K562 (cell line): ENCODE data around the gene XPR1. TPM values are rescaled to one million over a fixed set of nuclear protein-coding genes. Genes with fewer than 3 reads are reported as not detected.

ENCODE experiments used
- EP400 ChIP-seq: fragments of 450-650 bp; IDR thresholded peaks from 2 replicates; pipeline ENCODE4 v1.6.1; 2017; ENCODE audit warnings: antibody characterized with exemption, mild to moderate bottlenecking, moderate library complexity
- FOXP1 ChIP-seq: sonication (generic); formaldehyde crosslinking; IDR thresholded peaks from 2 replicates; pipeline ENCODE4 v1.8.0; 2022; ENCODE audit warnings: mild to moderate bottlenecking, missing genetic modification reagents
- HMGN3 ChIP-seq: IDR thresholded peaks from 2 replicates; pipeline ENCODE4 v1.6.1; 2011; ENCODE audit warnings: borderline replicate concordance, low read depth, mild to moderate bottlenecking, mixed read lengths, low read length; ENCODE audit not compliant: insufficient read length; ENCODE audit errors: extremely low read depth
- KLF6 ChIP-seq: fragments of 250-450 bp; sonication (Bioruptor Pico); IDR thresholded peaks from 2 replicates; pipeline ENCODE4 v1.4.0; 2020; ENCODE audit warnings: mild to moderate bottlenecking, moderate library complexity, borderline replicate concordance
- ZBTB1 ChIP-seq: sonication (generic); formaldehyde crosslinking; IDR thresholded peaks from 2 replicates; pipeline ENCODE4 v1.8.1; 2023; ENCODE audit warnings: missing genetic modification reagents, low read depth, mild to moderate bottlenecking, borderline replicate concordance
- ZNF184 ChIP-seq: sonication (generic); formaldehyde crosslinking; IDR thresholded peaks from 2 replicates; pipeline ENCODE4 v1.5.0; 2020; ENCODE audit warnings: missing genetic modification reagents
- ZNF41 ChIP-seq: fragments of 250-450 bp; sonication (Bioruptor Pico); conservative IDR thresholded peaks from 2 replicates; pipeline ENCODE4 v1.4.0; 2020; ENCODE audit warnings: mild to moderate bottlenecking
- ZNF551 ChIP-seq: fragments of 250-450 bp; sonication (Bioruptor Pico); IDR thresholded peaks from 2 replicates; pipeline ENCODE4 v1.5.0; 2021; ENCODE audit warnings: mild to moderate bottlenecking, moderate library complexity
- ZNF830 ChIP-seq: fragments of 250-450 bp; sonication (Bioruptor Pico); IDR thresholded peaks from 2 replicates; pipeline ENCODE4 v1.5.0; 2021; ENCODE audit warnings: mild to moderate bottlenecking
- polyA plus RNA-seq, 8 experiments: library from polyadenylated mRNA; depleted of rRNA in 4 of 8; stranded (reverse) in 5 of 8; unstranded in 3 of 8; fragments of >200 nt; fragmentation: Nextera tagmentation in 2 of 8; fragmentation: Illumina TruSeq in 1 of 8; extraction: Ambion mirVana in 2 of 8; extraction: Trizol in 1 of 8; gene quantifications; 2 replicates each; pipeline versions ENCODE4 v1.2.1 to v1.2.3, GENCODE V29; 2011 to 2014; ENCODE audit warnings: inconsistent platforms in 1 of 8, missing spikeins in 1 of 8
- total RNA-seq, 7 experiments: library from RNA; depleted of rRNA in 6 of 7; stranded (reverse); fragments of >200 nt in 6 of 7; fragmentation: Illumina TruSeq in 2 of 7; extraction: Trizol in 2 of 7; gene quantifications; 2 replicates each; pipeline versions ENCODE4 v1.2.1 to v1.2.3, GENCODE V29; 2011 to 2021; ENCODE audit warnings: low replicate concordance in 1 of 7
- TF ChIP-seq, protein P1 (sequence below): fragments of 250-450 bp; sonication (Bioruptor Pico); IDR thresholded peaks from 2 replicates; pipeline ENCODE4 v1.6.1; 2021; ENCODE audit warnings: mild to moderate bottlenecking
- TF ChIP-seq, protein P2 (sequence below): fragments of 450-650 bp; formaldehyde crosslinking; IDR thresholded peaks from 2 replicates; pipeline ENCODE4 v1.4.0; 2022; ENCODE audit warnings: mild to moderate bottlenecking, moderate library complexity
- TF ChIP-seq, protein P3 (sequence below), 2 experiments: fragments of 150-350 bp in 1 of 2; IDR thresholded peaks; 2 replicates each; pipeline ENCODE4 v1.6.1; 2012 to 2016; ENCODE audit warnings: low read depth in 2 of 2, low read length in 2 of 2, mild to moderate bottlenecking in 1 of 2, moderate library complexity in 1 of 2
- TF ChIP-seq, protein P4 (sequence below): fragments of 450-650 bp; IDR thresholded peaks from 2 replicates; pipeline ENCODE4 v1.6.1; 2017; ENCODE audit warnings: mild to moderate bottlenecking, moderate library complexity
- TF ChIP-seq, protein P5 (sequence below): fragments of 250-450 bp; sonication (Bioruptor Pico); IDR thresholded peaks from 2 replicates; pipeline ENCODE4 v1.5.0; 2022; ENCODE audit warnings: mild to moderate bottlenecking

XPR1 gene
- total and polyA plus RNA-seq, 9 of the 15 experiments (the other 6 are each of a cell fraction or from before 2014, with no cell fraction given): 3.0 to 66.2 (median 38.6) TPM

DNA sequence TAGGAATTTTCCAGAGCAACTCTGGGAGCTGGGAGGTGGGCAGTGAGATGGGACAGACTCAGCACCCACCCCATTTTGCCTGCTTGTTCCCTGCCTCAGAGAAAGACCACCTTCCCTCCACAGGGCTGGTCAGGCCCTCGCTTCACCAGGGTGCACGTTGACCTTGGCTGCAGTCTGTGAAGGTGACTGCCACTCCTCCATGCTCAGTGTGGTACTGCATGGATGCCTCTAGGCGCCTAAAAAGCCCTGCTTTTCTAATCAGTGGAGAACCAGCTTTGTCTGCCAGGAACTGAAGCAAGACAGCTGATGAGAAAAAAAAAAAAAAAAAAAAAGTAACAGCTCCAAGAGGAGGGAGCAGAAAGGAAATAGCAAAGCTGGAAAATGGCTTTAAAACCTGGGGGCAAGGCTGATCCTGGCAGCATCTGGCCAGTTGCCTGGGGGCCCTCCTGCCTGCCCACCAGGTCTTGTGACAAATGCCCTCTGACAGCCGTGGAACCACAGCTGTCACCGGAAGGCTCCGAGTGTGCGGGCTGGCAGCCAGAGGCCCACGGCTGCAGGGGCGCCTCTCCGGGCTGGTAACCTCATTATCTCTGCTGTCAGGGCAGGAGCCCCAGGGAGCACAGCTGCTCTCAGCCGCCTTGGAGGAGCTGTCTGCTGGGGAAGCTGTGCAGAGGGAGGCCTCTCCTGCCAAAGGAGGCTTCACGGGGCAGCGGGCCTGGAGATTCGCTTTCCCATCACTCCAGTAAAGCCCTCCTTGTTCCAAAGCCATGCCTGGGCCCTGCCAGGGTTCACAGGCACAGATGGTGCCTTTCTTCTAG lies 294.6 kb downstream of the XPR1 start (continued):
- TF ChIP-seq, protein P1, sequence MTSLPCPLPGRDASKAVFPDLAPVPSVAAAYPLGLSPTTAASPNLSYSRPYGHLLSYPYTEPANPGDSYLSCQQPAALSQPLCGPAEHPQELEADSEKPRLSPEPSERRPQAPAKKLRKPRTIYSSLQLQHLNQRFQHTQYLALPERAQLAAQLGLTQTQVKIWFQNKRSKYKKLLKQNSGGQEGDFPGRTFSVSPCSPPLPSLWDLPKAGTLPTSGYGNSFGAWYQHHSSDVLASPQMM (CRISPR knock-in tag): no peak
- TF ChIP-seq ZNF184 (CRISPR knock-in tag) (no peak), ZBTB1 (CRISPR knock-in tag) (no peak), ZNF551 (CRISPR knock-in tag) (no peak), KLF6 (CRISPR knock-in tag) (no peak), FOXP1 (CRISPR knock-in tag) (no peak), HMGN3 (peak; percentile 25), ZNF830 (CRISPR knock-in tag) (no peak), ZNF41 (CRISPR knock-in tag) (no peak), EP400 (no peak)
- TF ChIP-seq, protein P2, sequence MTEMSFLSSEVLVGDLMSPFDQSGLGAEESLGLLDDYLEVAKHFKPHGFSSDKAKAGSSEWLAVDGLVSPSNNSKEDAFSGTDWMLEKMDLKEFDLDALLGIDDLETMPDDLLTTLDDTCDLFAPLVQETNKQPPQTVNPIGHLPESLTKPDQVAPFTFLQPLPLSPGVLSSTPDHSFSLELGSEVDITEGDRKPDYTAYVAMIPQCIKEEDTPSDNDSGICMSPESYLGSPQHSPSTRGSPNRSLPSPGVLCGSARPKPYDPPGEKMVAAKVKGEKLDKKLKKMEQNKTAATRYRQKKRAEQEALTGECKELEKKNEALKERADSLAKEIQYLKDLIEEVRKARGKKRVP (CRISPR knock-in tag): no peak
- TF ChIP-seq, protein P3, sequence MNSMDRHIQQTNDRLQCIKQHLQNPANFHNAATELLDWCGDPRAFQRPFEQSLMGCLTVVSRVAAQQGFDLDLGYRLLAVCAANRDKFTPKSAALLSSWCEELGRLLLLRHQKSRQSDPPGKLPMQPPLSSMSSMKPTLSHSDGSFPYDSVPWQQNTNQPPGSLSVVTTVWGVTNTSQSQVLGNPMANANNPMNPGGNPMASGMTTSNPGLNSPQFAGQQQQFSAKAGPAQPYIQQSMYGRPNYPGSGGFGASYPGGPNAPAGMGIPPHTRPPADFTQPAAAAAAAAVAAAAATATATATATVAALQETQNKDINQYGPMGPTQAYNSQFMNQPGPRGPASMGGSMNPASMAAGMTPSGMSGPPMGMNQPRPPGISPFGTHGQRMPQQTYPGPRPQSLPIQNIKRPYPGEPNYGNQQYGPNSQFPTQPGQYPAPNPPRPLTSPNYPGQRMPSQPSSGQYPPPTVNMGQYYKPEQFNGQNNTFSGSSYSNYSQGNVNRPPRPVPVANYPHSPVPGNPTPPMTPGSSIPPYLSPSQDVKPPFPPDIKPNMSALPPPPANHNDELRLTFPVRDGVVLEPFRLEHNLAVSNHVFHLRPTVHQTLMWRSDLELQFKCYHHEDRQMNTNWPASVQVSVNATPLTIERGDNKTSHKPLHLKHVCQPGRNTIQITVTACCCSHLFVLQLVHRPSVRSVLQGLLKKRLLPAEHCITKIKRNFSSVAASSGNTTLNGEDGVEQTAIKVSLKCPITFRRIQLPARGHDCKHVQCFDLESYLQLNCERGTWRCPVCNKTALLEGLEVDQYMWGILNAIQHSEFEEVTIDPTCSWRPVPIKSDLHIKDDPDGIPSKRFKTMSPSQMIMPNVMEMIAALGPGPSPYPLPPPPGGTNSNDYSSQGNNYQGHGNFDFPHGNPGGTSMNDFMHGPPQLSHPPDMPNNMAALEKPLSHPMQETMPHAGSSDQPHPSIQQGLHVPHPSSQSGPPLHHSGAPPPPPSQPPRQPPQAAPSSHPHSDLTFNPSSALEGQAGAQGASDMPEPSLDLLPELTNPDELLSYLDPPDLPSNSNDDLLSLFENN (IDR thresholded peaks at IDR 0.05; ENCODE audit: low read depth in 2 of 2, low read length in 2 of 2): no peak
- TF ChIP-seq, protein P4, sequence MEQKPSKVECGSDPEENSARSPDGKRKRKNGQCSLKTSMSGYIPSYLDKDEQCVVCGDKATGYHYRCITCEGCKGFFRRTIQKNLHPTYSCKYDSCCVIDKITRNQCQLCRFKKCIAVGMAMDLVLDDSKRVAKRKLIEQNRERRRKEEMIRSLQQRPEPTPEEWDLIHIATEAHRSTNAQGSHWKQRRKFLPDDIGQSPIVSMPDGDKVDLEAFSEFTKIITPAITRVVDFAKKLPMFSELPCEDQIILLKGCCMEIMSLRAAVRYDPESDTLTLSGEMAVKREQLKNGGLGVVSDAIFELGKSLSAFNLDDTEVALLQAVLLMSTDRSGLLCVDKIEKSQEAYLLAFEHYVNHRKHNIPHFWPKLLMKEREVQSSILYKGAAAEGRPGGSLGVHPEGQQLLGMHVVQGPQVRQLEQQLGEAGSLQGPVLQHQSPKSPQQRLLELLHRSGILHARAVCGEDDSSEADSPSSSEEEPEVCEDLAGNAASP: no peak
- TF ChIP-seq, protein P5, sequence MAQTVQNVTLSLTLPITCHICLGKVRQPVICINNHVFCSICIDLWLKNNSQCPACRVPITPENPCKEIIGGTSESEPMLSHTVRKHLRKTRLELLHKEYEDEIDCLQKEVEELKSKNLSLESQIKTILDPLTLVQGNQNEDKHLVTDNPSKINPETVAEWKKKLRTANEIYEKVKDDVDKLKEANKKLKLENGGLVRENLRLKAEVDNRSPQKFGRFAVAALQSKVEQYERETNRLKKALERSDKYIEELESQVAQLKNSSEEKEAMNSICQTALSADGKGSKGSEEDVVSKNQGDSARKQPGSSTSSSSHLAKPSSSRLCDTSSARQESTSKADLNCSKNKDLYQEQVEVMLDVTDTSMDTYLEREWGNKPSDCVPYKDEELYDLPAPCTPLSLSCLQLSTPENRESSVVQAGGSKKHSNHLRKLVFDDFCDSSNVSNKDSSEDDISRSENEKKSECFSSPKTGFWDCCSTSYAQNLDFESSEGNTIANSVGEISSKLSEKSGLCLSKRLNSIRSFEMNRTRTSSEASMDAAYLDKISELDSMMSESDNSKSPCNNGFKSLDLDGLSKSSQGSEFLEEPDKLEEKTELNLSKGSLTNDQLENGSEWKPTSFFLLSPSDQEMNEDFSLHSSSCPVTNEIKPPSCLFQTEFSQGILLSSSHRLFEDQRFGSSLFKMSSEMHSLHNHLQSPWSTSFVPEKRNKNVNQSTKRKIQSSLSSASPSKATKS: no peak
